ENCODE data around the gene RNU7-1.
A peak's percentile ranks its signal among the peaks of the same experiment; 100 is the strongest.

The RNU7-1 gene

DNA sequence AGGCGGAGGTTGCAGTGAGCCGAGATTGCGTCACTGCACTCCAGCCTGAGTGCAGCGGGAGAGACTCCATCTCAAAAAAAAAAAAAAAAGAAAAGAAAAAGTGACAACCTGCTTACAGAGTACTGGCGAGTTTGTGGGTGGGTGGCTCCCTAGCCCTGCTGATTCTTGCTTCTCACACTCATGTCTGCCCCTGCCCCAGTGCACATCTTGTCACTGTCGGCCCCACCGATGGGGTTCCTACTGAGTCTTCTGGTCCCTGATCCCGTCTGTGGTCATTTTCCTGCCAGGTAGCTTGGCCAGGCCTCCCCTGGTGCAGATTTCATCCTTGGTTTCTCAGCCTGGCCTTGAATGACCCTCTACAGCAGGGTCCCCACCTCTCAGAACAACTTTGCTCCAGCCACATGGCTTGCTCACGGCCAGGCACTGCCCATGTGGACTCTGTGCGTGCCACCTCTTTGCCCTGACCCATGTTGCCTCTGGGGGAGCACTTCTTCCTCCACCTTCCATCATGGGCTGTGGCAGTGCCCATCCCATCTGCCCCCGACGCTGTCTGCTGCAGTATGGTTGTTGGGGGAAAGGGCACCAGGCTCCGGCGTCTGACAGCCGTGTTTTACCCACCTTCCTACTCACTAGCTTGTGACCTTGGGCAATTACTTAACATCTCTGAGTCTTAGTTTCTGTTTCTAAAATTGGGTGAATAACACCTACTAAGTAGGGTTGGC, 5.4 kb downstream of the RNU7-1 start:
- DNase-seq: no peak
- Histone ChIP-seq H3K27ac (no peak overlapping the region), H3K27me3 (replicated peaks) (no peaks in the 10 kb centered on the region), H3K36me3 (replicated peaks) (peaks cover 2% of the 10 kb centered on the region), H3K4me3 (ENCODE audit: low read depth, low read length) (no peak overlapping the region)
- TF ChIP-seq, protein P1, sequence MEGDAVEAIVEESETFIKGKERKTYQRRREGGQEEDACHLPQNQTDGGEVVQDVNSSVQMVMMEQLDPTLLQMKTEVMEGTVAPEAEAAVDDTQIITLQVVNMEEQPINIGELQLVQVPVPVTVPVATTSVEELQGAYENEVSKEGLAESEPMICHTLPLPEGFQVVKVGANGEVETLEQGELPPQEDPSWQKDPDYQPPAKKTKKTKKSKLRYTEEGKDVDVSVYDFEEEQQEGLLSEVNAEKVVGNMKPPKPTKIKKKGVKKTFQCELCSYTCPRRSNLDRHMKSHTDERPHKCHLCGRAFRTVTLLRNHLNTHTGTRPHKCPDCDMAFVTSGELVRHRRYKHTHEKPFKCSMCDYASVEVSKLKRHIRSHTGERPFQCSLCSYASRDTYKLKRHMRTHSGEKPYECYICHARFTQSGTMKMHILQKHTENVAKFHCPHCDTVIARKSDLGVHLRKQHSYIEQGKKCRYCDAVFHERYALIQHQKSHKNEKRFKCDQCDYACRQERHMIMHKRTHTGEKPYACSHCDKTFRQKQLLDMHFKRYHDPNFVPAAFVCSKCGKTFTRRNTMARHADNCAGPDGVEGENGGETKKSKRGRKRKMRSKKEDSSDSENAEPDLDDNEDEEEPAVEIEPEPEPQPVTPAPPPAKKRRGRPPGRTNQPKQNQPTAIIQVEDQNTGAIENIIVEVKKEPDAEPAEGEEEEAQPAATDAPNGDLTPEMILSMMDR (IDR thresholded peaks at IDR 0.05; ENCODE audit: low read depth, low read length, missing control alignments): peak; percentile 15
- in situ Hi-C loops (cut with HindIII; ENCODE audit: low pct_ligation_motif_present, low sequenced_read_pairs): no loop called here

DNA sequence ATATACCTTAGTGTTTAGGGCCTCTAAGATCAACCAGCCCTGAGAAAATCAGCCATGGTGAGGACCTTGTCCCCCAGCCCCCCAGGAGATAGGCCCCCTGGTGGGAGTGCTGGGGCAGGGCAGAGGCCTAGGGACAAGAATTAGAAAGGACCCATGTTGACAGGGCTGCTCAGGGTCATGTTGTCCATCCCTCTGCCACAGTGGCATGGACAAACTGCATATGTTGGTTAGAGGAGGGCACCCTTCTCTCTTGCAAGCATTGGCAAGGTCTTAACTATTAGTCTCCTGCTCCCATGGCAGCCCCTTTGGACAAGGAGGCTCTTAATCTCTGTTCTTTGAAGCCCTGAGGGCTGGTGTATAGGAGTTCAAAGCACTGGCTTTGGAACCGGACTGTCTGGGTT, 6.8 kb downstream of the RNU7-1 start:
- no peak overlapping the region for H3K4me3 ChIP-seq (ENCODE audit: low read depth, low read length)
- DNase-seq: no peak
- TF ChIP-seq, protein P1 (IDR thresholded peaks at IDR 0.05; ENCODE audit: low read depth, low read length, missing control alignments): peak; percentile 57
- H3K27me3 ChIP-seq (replicated peaks): no peaks in the 10 kb centered on the region
- no peak overlapping the region for H3K27ac ChIP-seq
- in situ Hi-C loops (cut with HindIII; ENCODE audit: low pct_ligation_motif_present, low sequenced_read_pairs): no loop called here
- peaks cover 2% of the 10 kb centered on the region for H3K36me3 ChIP-seq (replicated peaks)

DNA sequence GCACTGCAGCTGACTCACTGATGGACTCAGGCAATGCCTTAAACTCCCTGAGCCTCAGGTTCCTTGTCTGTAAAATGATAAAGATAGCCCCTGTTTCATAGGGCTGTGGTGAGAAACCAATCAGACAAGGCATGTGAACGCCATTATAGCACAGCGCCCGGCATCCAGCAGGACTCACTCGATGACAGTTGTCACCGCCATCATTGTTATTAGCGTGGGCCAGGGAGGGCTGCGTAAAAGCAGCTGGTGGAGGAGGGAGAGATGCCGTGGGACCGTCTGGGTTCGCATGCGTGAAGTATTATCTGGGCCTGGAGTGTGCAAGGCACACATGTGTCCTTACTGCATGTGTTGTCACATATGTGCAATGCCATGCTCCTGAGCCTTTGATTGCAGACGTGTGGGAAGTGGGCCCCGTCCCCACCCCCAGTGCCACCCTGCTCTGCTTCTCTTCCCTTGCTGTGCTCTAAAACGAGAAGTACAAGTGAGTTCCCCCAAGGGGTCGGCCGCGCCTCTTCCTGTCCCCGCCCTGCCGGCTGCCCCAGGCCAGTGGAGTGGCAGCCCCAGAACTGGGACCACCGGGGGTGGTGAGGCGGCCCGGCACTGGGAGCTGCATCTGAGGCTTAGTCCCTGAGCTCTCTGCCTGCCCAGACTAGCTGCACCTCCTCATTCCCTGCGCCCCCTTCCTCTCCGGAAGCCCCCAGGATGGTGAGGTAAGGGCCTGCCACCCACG, 7.4 kb downstream of the RNU7-1 start, which contains the start of gene PTPN6:
TSS of gene PTPN6 (plus strand) at position 546 of the 730 bp plus-strand sequence. CDS start at position 703, 157 bp downstream.
- no peak within 1 kb of the TSS for H3K27ac ChIP-seq
- no peaks in the 10 kb centered on the region for H3K27me3 ChIP-seq (replicated peaks)
- H3K36me3 ChIP-seq (replicated peaks): no peaks in the 10 kb centered on the region
- DNase-seq: no peak
- in situ Hi-C loops (cut with HindIII; ENCODE audit: low pct_ligation_motif_present, low sequenced_read_pairs): no loop called here
- TF ChIP-seq, protein P1 (IDR thresholded peaks at IDR 0.05; ENCODE audit: low read depth, low read length, missing control alignments): no peak
- no peak within 1 kb of the TSS for H3K4me3 ChIP-seq (ENCODE audit: low read depth, low read length)

DNA sequence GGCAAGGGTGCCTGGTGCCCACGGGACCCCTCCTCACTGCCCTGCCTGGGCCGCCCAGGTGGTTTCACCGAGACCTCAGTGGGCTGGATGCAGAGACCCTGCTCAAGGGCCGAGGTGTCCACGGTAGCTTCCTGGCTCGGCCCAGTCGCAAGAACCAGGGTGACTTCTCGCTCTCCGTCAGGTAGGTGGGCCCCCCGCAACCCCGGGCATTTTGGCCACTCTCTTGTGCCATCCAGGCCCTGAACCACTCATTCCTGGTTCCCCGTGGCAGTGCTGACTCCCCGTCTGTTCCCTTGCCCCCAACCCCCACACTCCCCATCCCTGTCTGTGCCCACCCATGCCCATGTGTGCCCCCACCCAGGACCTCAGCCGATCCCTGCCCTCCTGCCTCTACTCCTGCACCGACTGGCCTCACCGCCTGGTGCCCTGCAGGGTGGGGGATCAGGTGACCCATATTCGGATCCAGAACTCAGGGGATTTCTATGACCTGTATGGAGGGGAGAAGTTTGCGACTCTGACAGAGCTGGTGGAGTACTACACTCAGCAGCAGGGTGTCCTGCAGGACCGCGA, 8.0 kb downstream of the RNU7-1 start:
- no peaks in the 10 kb centered on the region for H3K36me3 ChIP-seq (replicated peaks)
- no peak overlapping the region for H3K27ac ChIP-seq
- in situ Hi-C loops (cut with HindIII; ENCODE audit: low pct_ligation_motif_present, low sequenced_read_pairs): no loop called here
- TF ChIP-seq, protein P1 (IDR thresholded peaks at IDR 0.05; ENCODE audit: low read depth, low read length, missing control alignments): no peak
- no peak for DNase-seq
- H3K4me3 ChIP-seq (ENCODE audit: low read depth, low read length): no peak overlapping the region
- H3K27me3 ChIP-seq (replicated peaks): no peaks in the 10 kb centered on the region

DNA sequence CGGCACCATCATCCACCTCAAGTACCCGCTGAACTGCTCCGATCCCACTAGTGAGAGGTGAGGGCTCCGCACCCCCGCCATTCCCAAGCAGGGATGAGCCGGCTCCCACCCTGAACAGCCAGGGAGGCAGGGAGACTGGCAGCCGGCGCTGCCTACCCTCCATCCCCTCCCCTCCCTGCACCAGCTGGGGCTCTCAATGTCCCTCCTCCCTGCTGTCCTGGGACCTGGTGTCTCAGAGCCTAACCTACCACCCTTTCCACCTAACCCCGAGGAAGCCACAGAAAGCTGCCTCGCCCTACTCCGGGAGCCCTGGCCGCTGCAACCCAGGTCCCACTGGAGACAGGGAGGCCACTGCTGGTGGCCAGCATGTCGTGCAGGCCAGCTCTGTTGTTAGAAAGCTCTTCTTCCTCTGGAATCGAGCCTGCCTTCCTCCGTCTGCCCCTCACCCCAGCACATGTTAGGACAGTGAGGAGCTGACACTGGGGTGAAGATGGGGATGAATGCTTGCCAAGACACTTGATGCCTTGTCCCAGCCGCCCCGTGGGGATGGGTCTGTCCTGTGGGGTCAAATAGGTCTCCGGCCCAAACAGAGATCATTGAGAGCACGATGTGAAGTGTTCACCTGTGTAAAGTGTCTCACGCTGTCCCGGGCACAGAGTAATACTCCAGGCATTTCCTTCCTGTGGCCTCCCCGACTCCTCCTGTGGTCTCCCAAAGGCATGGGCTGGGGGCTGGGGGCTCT, 8.7 kb downstream of the RNU7-1 start:
- TF ChIP-seq, protein P1 (IDR thresholded peaks at IDR 0.05; ENCODE audit: low read depth, low read length, missing control alignments): no peak
- Histone ChIP-seq H3K27me3 (replicated peaks) (no peaks in the 10 kb centered on the region), H3K36me3 (replicated peaks) (no peaks in the 10 kb centered on the region), H3K27ac (no peak overlapping the region), H3K4me3 (ENCODE audit: low read depth, low read length) (no peak overlapping the region)
- no peak for DNase-seq
- in situ Hi-C loops (cut with HindIII; ENCODE audit: low pct_ligation_motif_present, low sequenced_read_pairs): no loop called here

Measured in brain microvascular endothelial cell (primary cell).